Adipose tissue (tissue), 3 donors: ENCODE measurements around the gene AFF4. TPM values are rescaled to one million over a fixed set of nuclear protein-coding genes. Genes with fewer than 3 reads are reported as not detected.
"Not testable (repeated sequence)": the region's sequence is repeated elsewhere in the genome, so short reads cannot be mapped to it uniquely, and the experiment has no call there.

Source experiments
- H3K27ac ChIP-seq: one replicate; pipeline ENCODE4 v1.5.1; 2013; ENCODE audit warnings: low read depth, low read length
- WGBS, 3 donors: extraction: QIAGEN DNeasy Blood & Tissue Kit; methylation state at CpG; one replicate each; pipeline ENCODE4 v1.1.7; 2013; 5-methylcytosine and 5-hydroxymethylcytosine counted together
- polyA plus RNA-seq, 3 donors: library from polyadenylated mRNA; stranded (reverse); fragments of 200-250 nt; gene quantifications; one replicate each; pipeline ENCODE4 v1.2.3, GENCODE V29; 2013
- donor health status: healthy with polysubstance abuse.
- donor health status: Bipolar disorder and iron deficiency.
- donor health status: healthy.

The AFF4 gene
- polyA plus RNA-seq: 10 to 100 TPM in 2 of 3 donors, 1 to 10 TPM in 1; 8.6 to 18.0 (median 10.7) TPM

GRCh38 chr5:132963171-132964104 is at the start of gene AFF4:
Gene AFF4 (minus strand): TSS chr5:132963634. CDS start chr5:132937189, 26,445 bp downstream.
- 0% methylated on average over 90 to 98 of the region's 98 CpGs for WGBS, 3 donors
- H3K27ac ChIP-seq: peak within 1 kb of the TSS; percentile 96

- WGBS, 3 donors: 80 to 96% (median 82%) methylated on average over 3 to 6 of the region's 6 CpGs
These were observed 45.0 kb upstream of the AFF4 start for GRCh38 chr5:133008455-133008854.

GRCh38 chr5:133006653-133007052 is 43.2 kb upstream of the AFF4 start:
- no peak overlapping the region for H3K27ac ChIP-seq
- 53 to 84% (median 76%) methylated on average over 1 of the region's 1 CpG for WGBS, 3 donors

More at GRCh38 chr5:133008455-133008854, 45.0 kb upstream of the AFF4 start:
- H3K27ac ChIP-seq: not testable (repeated sequence)

- 34 to 58% (median 44%) methylated on average over 2 of the region's 2 CpGs for WGBS, 3 donors
- no peak overlapping the region for H3K27ac ChIP-seq
These were observed 35.8 kb upstream of the AFF4 start for GRCh38 chr5:132999246-132999645.

GRCh38 chr5:132998556-132998955 is 35.1 kb upstream of the AFF4 start:
- 88 to 94% (median 90%) methylated on average over 2 of the region's 2 CpGs for WGBS, 3 donors
- H3K27ac ChIP-seq: no peak overlapping the region

- WGBS, 3 donors: 71 to 82% (median 81%) methylated on average over 1 of the region's 1 CpG
- H3K27ac ChIP-seq: no peak overlapping the region
These were observed 32.9 kb upstream of the AFF4 start for GRCh38 chr5:132996307-132996706.

GRCh38 chr5:132987531-132988408 is 24.3 kb upstream of the AFF4 start:
- no peak overlapping the region for H3K27ac ChIP-seq
- 78 to 91% (median 89%) methylated on average over 28 of the region's 28 CpGs for WGBS, 3 donors

GRCh38 chr5:132982971-132983370 is 19.5 kb upstream of the AFF4 start:
- H3K27ac ChIP-seq: not testable (repeated sequence)
- 93 to 97% (median 96%) methylated on average over 22 to 27 of the region's 30 CpGs for WGBS, 3 donors

- WGBS, 3 donors: 90 to 93% (median 91%) methylated on average over 3 of the region's 3 CpGs
- H3K27ac ChIP-seq: no peak overlapping the region
These were observed 17.9 kb upstream of the AFF4 start for GRCh38 chr5:132981288-132981687.

GRCh38 chr5:132979976-132980375 is 16.5 kb upstream of the AFF4 start:
- WGBS, 3 donors: 63 to 81% (median 77%) methylated on average over 2 of the region's 2 CpGs

GRCh38 chr5:132979367-132979940 is 16.0 kb upstream of the AFF4 start:
- WGBS, 3 donors: 76 to 87% (median 81%) methylated on average over 3 of the region's 3 CpGs
- no peak overlapping the region for H3K27ac ChIP-seq

More at GRCh38 chr5:132979976-132980375, 16.5 kb upstream of the AFF4 start:
- no peak overlapping the region for H3K27ac ChIP-seq

GRCh38 chr5:132976852-132977251 is 13.4 kb upstream of the AFF4 start:
- no peak overlapping the region for H3K27ac ChIP-seq
- 92 to 96% (median 93%) methylated on average over 3 of the region's 3 CpGs for WGBS, 3 donors

- 90 to 94% (median 93%) methylated on average over 7 of the region's 7 CpGs for WGBS, 3 donors
- not testable (repeated sequence) for H3K27ac ChIP-seq
These were observed 9.0 kb upstream of the AFF4 start for GRCh38 chr5:132972436-132972828.

GRCh38 chr5:132971483-132972435 is 8.3 kb upstream of the AFF4 start:
- WGBS, 3 donors: 75 to 88% (median 83%) methylated on average over 16 of the region's 16 CpGs
- no peak overlapping the region for H3K27ac ChIP-seq

GRCh38 chr5:132965120-132965519 is 1.7 kb upstream of the AFF4 start:
- WGBS, 3 donors: 87 to 94% (median 89%) methylated on average over 4 of the region's 4 CpGs
- H3K27ac ChIP-seq: no peak overlapping the region

- WGBS, 3 donors: 0 to 1% (median 0%) methylated on average over 21 of the region's 21 CpGs
- H3K27ac ChIP-seq: peak overlapping the region; percentile 96
These were observed 909 bp downstream of the AFF4 start for GRCh38 chr5:132962429-132963021.

GRCh38 chr5:132961887-132962286 is 1.5 kb downstream of the AFF4 start:
- WGBS, 3 donors: 2 to 12% (median 5%) methylated on average over 5 of the region's 5 CpGs
- no peak overlapping the region for H3K27ac ChIP-seq
